Upper lobe of left lung (tissue), 6 donors: ENCODE data around the gene CIAPIN1. TPM values are rescaled to one million over a fixed set of nuclear protein-coding genes. Genes with fewer than 3 reads are reported as not detected.

Source experiments
- ATAC-seq, 2 donors: fragments of 200-7000 bp; cut with Tn5 transposase; one replicate each; pipeline ENCODE4 v1.9.1; 2022; ENCODE audit warnings: mild to moderate bottlenecking in 2 of 2, moderate library complexity in 2 of 2; ENCODE audit not compliant: low FRiP score in 2 of 2
- DNase-seq, 2 donors: peaks; one replicate each; pipeline ENCODE4 v3.0.0-alpha.2; 2019 to 2020
- H3K27ac ChIP-seq, 4 donors: fragments of 200-600 bp; sonication (generic); one replicate each; pipeline ENCODE4 v1.5.1; 2016 to 2019
- H3K27me3 ChIP-seq, 4 donors: fragments of 200-600 bp; sonication (generic); one replicate each; pipeline ENCODE4 v1.5.1; 2017 to 2019
- H3K36me3 ChIP-seq, 4 donors: fragments of 200-600 bp; sonication (generic); one replicate each; pipeline ENCODE4 v1.5.1; 2016 to 2019
- H3K4me1 ChIP-seq, 4 donors: fragments of 200-600 bp; sonication (generic); one replicate each; pipeline ENCODE4 v1.5.1; 2018 to 2019
- H3K4me3 ChIP-seq, 4 donors: fragments of 200-600 bp; sonication (generic); one replicate each; pipeline ENCODE4 v1.5.1; 2017 to 2019; ENCODE audit warnings: mild to moderate bottlenecking in 2 of 4, moderate library complexity in 1 of 4
- H3K9me3 ChIP-seq, 4 donors: fragments of 200-600 bp; sonication (generic); one replicate each; pipeline ENCODE4 v1.5.1; 2018 to 2019
- CTCF ChIP-seq, 6 experiments: fragments of 450-650 bp in 4 of 6; fragments of 200-600 bp in 2 of 6; sonication (generic) in 2 of 6; IDR thresholded peaks; one replicate each; pipeline ENCODE4 v1.5.1; 2016 to 2019; ENCODE audit warnings: antibody characterized with exemption in 6 of 6
- EP300 ChIP-seq, 4 donors: sonication (generic); formaldehyde crosslinking; IDR thresholded peaks; one replicate each; pipeline ENCODE4 v1.5.1; 2017; ENCODE audit warnings: antibody characterized with exemption in 4 of 4, control low read depth in 2 of 4
- POLR2A ChIP-seq, 4 donors: fragments of 450-650 bp; IDR thresholded peaks; one replicate each; pipeline ENCODE4 v1.5.1; 2016 to 2017; ENCODE audit warnings: antibody characterized with exemption in 4 of 4, mild to moderate bottlenecking in 2 of 4
- POLR2AphosphoS5 ChIP-seq, 2 donors: sonication (generic); formaldehyde crosslinking; IDR thresholded peaks; one replicate each; pipeline ENCODE4 v1.5.1; 2017; ENCODE audit warnings: antibody characterized with exemption in 2 of 2
- WGBS, 2 donors: methylation state at CpG; one replicate each; pipeline ENCODE4 v1.1.5; 2017 to 2018; 5-methylcytosine and 5-hydroxymethylcytosine counted together
- total RNA-seq, 6 donors: library from RNA; depleted of rRNA in 4 of 6; stranded (reverse); fragments of >200 nt in 4 of 6; gene quantifications; one replicate each; pipeline versions ENCODE4 v1.1.0 to v1.2.1, GENCODE V29; 2016 to 2021
- donor health status: DM: no; HTN: no; CAD: no; lungs with moderate emphysema.
- donor health status: DM: no; HTN: yes; CAD: no; lungs with severe emphysema.

CIAPIN1 gene
- total RNA-seq, 6 donors from 2014 or later: 21.0 to 44.5 (median 36.5) TPM

- H3K4me1 ChIP-seq: peaks cover 38 to 66% (median 57%) of the 10 kb centered on the region in 4 donors
- ATAC-seq: no peak
- no peak for TF ChIP-seq EP300 (IDR thresholded peaks at IDR 0.05)
Observed at GRCh38 chr16:57476546-57477410, 29.6 kb upstream of the CIAPIN1 start.

GRCh38 chr16:57475711-57476339, 28.6 kb upstream of the CIAPIN1 start:
- H3K27me3 ChIP-seq: no peaks in the 10 kb centered on the region
- peak overlapping the region in 3 of 4 donors; percentile 29 to 58 (median 46) for H3K27ac ChIP-seq
- H3K4me1 ChIP-seq: peaks cover 44 to 74% (median 63%) of the 10 kb centered on the region in 4 donors
- TF ChIP-seq CTCF (IDR thresholded peaks at IDR 0.05) (peak; percentile 43 to 78 (median 71)), POLR2A (IDR thresholded peaks at IDR 0.05) (no peak)
- WGBS, 2 donors: 2 to 8% methylated on average over 6 to 12 of the region's 12 CpGs
- no peak overlapping the region for H3K4me3 ChIP-seq
- H3K36me3 ChIP-seq: peaks cover 8 to 45% (median 33%) of the 10 kb centered on the region in 4 donors
- peak; percentile 59 to 86 for DNase-seq
- ATAC-seq: peak; percentile 37 to 63
- no peaks in the 10 kb centered on the region for H3K9me3 ChIP-seq

More at GRCh38 chr16:57476546-57477410, 29.6 kb upstream of the CIAPIN1 start:
- no peaks in the 10 kb centered on the region for H3K9me3 ChIP-seq
- 80 to 89% methylated on average over 5 to 6 of the region's 6 CpGs for WGBS, 2 donors
- peak overlapping the region in 3 of 4 donors; percentile 32 to 58 (median 46) for H3K27ac ChIP-seq
- no peak for DNase-seq
- peaks cover 8 to 35% (median 26%) of the 10 kb centered on the region in 4 donors for H3K36me3 ChIP-seq
- no peaks in the 10 kb centered on the region for H3K27me3 ChIP-seq
- H3K4me3 ChIP-seq: no peak overlapping the region

GRCh38 chr16:57474671-57475661, 27.8 kb upstream of the CIAPIN1 start:
- Histone ChIP-seq H3K36me3 (peaks cover 10 to 53% (median 39%) of the 10 kb centered on the region in 4 donors), H3K4me1 (peaks cover 45 to 74% (median 63%) of the 10 kb centered on the region in 4 donors), H3K27ac (no peak overlapping the region), H3K4me3 (no peak overlapping the region), H3K9me3 (no peaks in the 10 kb centered on the region), H3K27me3 (no peaks in the 10 kb centered on the region)
- WGBS, 2 donors: 82 to 84% methylated on average over 26 to 30 of the region's 30 CpGs
- DNase-seq (peak in 1 of 2 donors; percentile 34), ATAC-seq (no peak)
- no peak for TF ChIP-seq POLR2AphosphoS5 (IDR thresholded peaks at IDR 0.05)
- TF ChIP-seq EP300 (IDR thresholded peaks at IDR 0.05): no peak
- no peak for TF ChIP-seq CTCF (IDR thresholded peaks at IDR 0.05)
- no peak for TF ChIP-seq POLR2A (IDR thresholded peaks at IDR 0.05)

- no peaks in the 10 kb centered on the region for H3K9me3 ChIP-seq
- ATAC-seq: no peak
- H3K27me3 ChIP-seq: no peaks in the 10 kb centered on the region
- TF ChIP-seq CTCF (IDR thresholded peaks at IDR 0.05) (no peak), POLR2A (IDR thresholded peaks at IDR 0.05) (no peak), POLR2AphosphoS5 (IDR thresholded peaks at IDR 0.05) (no peak), EP300 (IDR thresholded peaks at IDR 0.05) (no peak)
- H3K4me3 ChIP-seq: no peak overlapping the region
- DNase-seq: no peak
- WGBS, 2 donors: 79 to 91% methylated on average over 8 of the region's 8 CpGs
- H3K27ac ChIP-seq: no peak overlapping the region
- peaks cover 19 to 64% (median 49%) of the 10 kb centered on the region in 4 donors for H3K36me3 ChIP-seq
- H3K4me1 ChIP-seq: peaks cover 41 to 71% (median 60%) of the 10 kb centered on the region in 4 donors
Observed at GRCh38 chr16:57473906-57474305, 26.7 kb upstream of the CIAPIN1 start.
